Measurements from ENCODE around the gene ATOSB. TPM values are rescaled to one million over a fixed set of nuclear protein-coding genes. Genes with fewer than 3 reads are reported as not detected.

Gene ATOSB
- total RNA-seq, 1 donor from 2014 or later, result 4.7 TPM

DNA sequence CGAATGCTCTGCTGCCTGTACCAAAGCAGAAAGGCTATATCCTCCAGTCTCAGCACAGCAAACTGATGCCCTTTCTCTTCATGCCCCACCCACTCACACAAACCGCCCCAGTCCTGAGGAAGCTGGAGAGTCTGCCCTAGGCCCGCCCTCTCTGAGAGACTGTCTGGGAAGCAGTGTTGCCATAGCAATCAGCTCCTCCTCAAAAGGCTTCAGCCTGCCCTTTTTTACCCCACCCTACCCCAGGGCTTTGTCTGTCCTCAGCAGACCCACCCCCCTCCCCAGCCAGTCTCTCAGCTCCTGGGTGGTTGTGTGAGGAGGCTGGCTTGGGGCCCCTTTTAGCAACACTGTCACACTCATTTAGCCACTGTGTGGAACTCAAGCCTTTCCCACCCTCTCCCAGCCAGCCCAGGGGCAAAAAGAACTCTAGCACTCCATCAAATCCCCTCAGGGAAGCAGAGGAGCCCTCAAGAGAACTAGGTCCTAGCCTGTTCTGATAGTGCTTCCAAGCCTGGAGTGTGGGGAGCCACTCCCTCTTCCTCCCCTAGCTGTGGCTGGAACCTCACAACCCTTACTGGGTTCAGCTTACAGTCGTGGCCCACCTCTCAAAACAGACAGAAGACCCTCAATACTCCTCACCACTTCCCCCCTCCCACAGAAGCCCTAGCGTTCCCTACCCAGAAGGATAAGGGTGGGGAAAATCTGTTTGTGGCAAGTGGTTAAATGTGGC, 1.4 kb downstream of the ATOSB start:
- H3K9me3 ChIP-seq (ENCODE audit: control insufficient read depth in 3 of 3, low read length in 3 of 3), result no peaks in the 10 kb centered on the region
- peak overlapping the region; percentile 89 to 96 (median 95) for H3K4me3 ChIP-seq (ENCODE audit: low read length in 3 of 3)
- H3K27me3 ChIP-seq (ENCODE audit: control insufficient read depth in 3 of 3, insufficient read depth in 3 of 3, low read length in 3 of 3), result no peaks in the 10 kb centered on the region
- H3K4me1 ChIP-seq (ENCODE audit: control insufficient read depth in 3 of 3, insufficient read depth in 3 of 3, low read length in 3 of 3), result peaks cover 44 to 65% (median 52%) of the 10 kb centered on the region in 3 donors
- H3K9ac ChIP-seq (ENCODE audit: low read depth in 1 of 3, low read length in 3 of 3), result peak overlapping the region; percentile 76 to 85 (median 84)
- H3K36me3 ChIP-seq (ENCODE audit: control insufficient read depth in 3 of 3, insufficient read depth in 3 of 3, low read length in 3 of 3), result peaks cover 0 to 2% (median 0%) of the 10 kb centered on the region in 3 donors
- peak overlapping the region; percentile 86 for H3K27ac ChIP-seq (ENCODE audit: low read depth, low read length)

GRCh38 chr9:35112257-35113020, 3.2 kb downstream of the ATOSB start:
- peak overlapping the region; percentile 78 for H3K27ac ChIP-seq (ENCODE audit: low read depth, low read length)
- peaks cover 44 to 65% (median 52%) of the 10 kb centered on the region in 3 donors for H3K4me1 ChIP-seq (ENCODE audit: control insufficient read depth in 3 of 3, insufficient read depth in 3 of 3, low read length in 3 of 3)
- no peak overlapping the region for H3K4me3 ChIP-seq (ENCODE audit: low read length in 3 of 3)
- peaks cover 4 to 10% (median 6%) of the 10 kb centered on the region in 3 donors for H3K36me3 ChIP-seq (ENCODE audit: control insufficient read depth in 3 of 3, insufficient read depth in 3 of 3, low read length in 3 of 3)
- H3K9me3 ChIP-seq (ENCODE audit: control insufficient read depth in 3 of 3, low read length in 3 of 3), result no peaks in the 10 kb centered on the region
- H3K27me3 ChIP-seq (ENCODE audit: control insufficient read depth in 3 of 3, insufficient read depth in 3 of 3, low read length in 3 of 3), result no peaks in the 10 kb centered on the region
- peak overlapping the region; percentile 19 to 65 (median 24) for H3K9ac ChIP-seq (ENCODE audit: low read depth in 1 of 3, low read length in 3 of 3)

GRCh38 chr9:35111001-35111933, 4.4 kb downstream of the ATOSB start:
- H3K4me1 ChIP-seq (ENCODE audit: control insufficient read depth in 3 of 3, insufficient read depth in 3 of 3, low read length in 3 of 3), result peaks cover 38 to 56% (median 47%) of the 10 kb centered on the region in 3 donors
- peak overlapping the region; percentile 88 to 96 (median 94) for H3K9ac ChIP-seq (ENCODE audit: low read depth in 1 of 3, low read length in 3 of 3)

GRCh38 chr9:35110327-35110761, 5.3 kb downstream of the ATOSB start:
- Histone ChIP-seq H3K9ac (ENCODE audit: low read depth in 1 of 3, low read length in 3 of 3) (peak overlapping the region; percentile 88 to 96 (median 94)), H3K9me3 (ENCODE audit: control insufficient read depth in 3 of 3, low read length in 3 of 3) (no peaks in the 10 kb centered on the region), H3K27ac (ENCODE audit: low read depth, low read length) (peak overlapping the region; percentile 98), H3K36me3 (ENCODE audit: control insufficient read depth in 3 of 3, insufficient read depth in 3 of 3, low read length in 3 of 3) (peaks cover 23 to 25% (median 23%) of the 10 kb centered on the region in 3 donors), H3K4me3 (ENCODE audit: low read length in 3 of 3) (peak overlapping the region; percentile 85 to 87 (median 85)), H3K27me3 (ENCODE audit: control insufficient read depth in 3 of 3, insufficient read depth in 3 of 3, low read length in 3 of 3) (no peaks in the 10 kb centered on the region), H3K4me1 (ENCODE audit: control insufficient read depth in 3 of 3, insufficient read depth in 3 of 3, low read length in 3 of 3) (peaks cover 35 to 49% (median 42%) of the 10 kb centered on the region in 3 donors)

More at GRCh38 chr9:35111001-35111933, 4.4 kb downstream of the ATOSB start:
- H3K4me3 ChIP-seq (ENCODE audit: low read length in 3 of 3), result peak overlapping the region; percentile 85 to 87 (median 85)
- H3K27me3 ChIP-seq (ENCODE audit: control insufficient read depth in 3 of 3, insufficient read depth in 3 of 3, low read length in 3 of 3), result no peaks in the 10 kb centered on the region
- H3K36me3 ChIP-seq (ENCODE audit: control insufficient read depth in 3 of 3, insufficient read depth in 3 of 3, low read length in 3 of 3), result peaks cover 14 to 16% (median 15%) of the 10 kb centered on the region in 3 donors
- peak overlapping the region; percentile 98 for H3K27ac ChIP-seq (ENCODE audit: low read depth, low read length)
- no peaks in the 10 kb centered on the region for H3K9me3 ChIP-seq (ENCODE audit: control insufficient read depth in 3 of 3, low read length in 3 of 3)

DNA sequence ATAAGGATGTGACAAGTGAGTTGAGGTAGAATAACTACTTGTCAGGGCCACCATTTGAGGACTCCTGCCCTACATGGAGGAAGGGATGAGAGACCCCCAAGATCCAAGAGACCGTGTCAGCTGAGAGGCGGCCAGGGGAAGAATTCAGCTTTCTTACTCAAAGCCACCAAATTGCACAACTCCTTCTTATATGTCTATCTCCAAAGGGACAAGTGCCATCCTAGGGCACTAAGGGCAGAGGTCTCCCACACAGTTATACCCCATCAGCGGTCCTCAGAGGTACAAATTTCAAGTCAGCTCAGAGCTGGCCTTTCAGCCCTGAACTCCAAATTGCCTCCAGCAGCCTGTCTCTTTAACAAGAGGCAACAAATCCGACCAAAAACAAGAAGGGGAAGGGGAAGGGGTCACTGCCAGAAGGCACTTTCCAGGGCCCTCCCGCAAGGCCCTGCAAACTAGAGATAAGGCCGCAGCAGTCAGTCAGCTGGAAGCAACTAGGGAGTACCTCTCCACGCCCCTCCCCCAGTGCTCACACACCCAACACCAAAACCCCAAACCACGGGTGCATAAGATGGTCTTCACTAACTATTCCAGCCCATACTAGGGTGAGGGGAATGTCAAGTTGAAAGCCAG, 6.6 kb downstream of the ATOSB start:
- H3K36me3 ChIP-seq (ENCODE audit: control insufficient read depth in 3 of 3, insufficient read depth in 3 of 3, low read length in 3 of 3), result peaks cover 35% of the 10 kb centered on the region in 3 donors
- H3K9me3 ChIP-seq (ENCODE audit: control insufficient read depth in 3 of 3, low read length in 3 of 3), result no peaks in the 10 kb centered on the region
- peak overlapping the region in 1 of 3 donors; percentile 25 for H3K9ac ChIP-seq (ENCODE audit: low read depth in 1 of 3, low read length in 3 of 3)
- peaks cover 27 to 36% (median 31%) of the 10 kb centered on the region in 3 donors for H3K4me1 ChIP-seq (ENCODE audit: control insufficient read depth in 3 of 3, insufficient read depth in 3 of 3, low read length in 3 of 3)
- no peaks in the 10 kb centered on the region for H3K27me3 ChIP-seq (ENCODE audit: control insufficient read depth in 3 of 3, insufficient read depth in 3 of 3, low read length in 3 of 3)
- no peak overlapping the region for H3K4me3 ChIP-seq (ENCODE audit: low read length in 3 of 3)
- H3K27ac ChIP-seq (ENCODE audit: low read depth, low read length), result no peak overlapping the region

GRCh38 chr9:35108461-35108860, 7.2 kb downstream of the ATOSB start:
- Histone ChIP-seq H3K27ac (ENCODE audit: low read depth, low read length) (no peak overlapping the region), H3K4me1 (ENCODE audit: control insufficient read depth in 3 of 3, insufficient read depth in 3 of 3, low read length in 3 of 3) (peaks cover 28 to 39% (median 30%) of the 10 kb centered on the region in 3 donors), H3K9ac (ENCODE audit: low read depth in 1 of 3, low read length in 3 of 3) (peak overlapping the region in 1 of 3 donors; percentile 25), H3K36me3 (ENCODE audit: control insufficient read depth in 3 of 3, insufficient read depth in 3 of 3, low read length in 3 of 3) (peaks cover 35% of the 10 kb centered on the region in 3 donors), H3K27me3 (ENCODE audit: control insufficient read depth in 3 of 3, insufficient read depth in 3 of 3, low read length in 3 of 3) (no peaks in the 10 kb centered on the region), H3K9me3 (ENCODE audit: control insufficient read depth in 3 of 3, low read length in 3 of 3) (no peaks in the 10 kb centered on the region), H3K4me3 (ENCODE audit: low read length in 3 of 3) (no peak overlapping the region)

GRCh38 chr9:35107297-35108290, 8.1 kb downstream of the ATOSB start:
- Histone ChIP-seq H3K4me3 (ENCODE audit: low read length in 3 of 3) (no peak overlapping the region), H3K9ac (ENCODE audit: low read depth in 1 of 3, low read length in 3 of 3) (no peak overlapping the region), H3K27ac (ENCODE audit: low read depth, low read length) (no peak overlapping the region), H3K9me3 (ENCODE audit: control insufficient read depth in 3 of 3, low read length in 3 of 3) (no peaks in the 10 kb centered on the region), H3K36me3 (ENCODE audit: control insufficient read depth in 3 of 3, insufficient read depth in 3 of 3, low read length in 3 of 3) (peaks cover 35% of the 10 kb centered on the region in 3 donors), H3K4me1 (ENCODE audit: control insufficient read depth in 3 of 3, insufficient read depth in 3 of 3, low read length in 3 of 3) (peaks cover 32 to 37% (median 32%) of the 10 kb centered on the region in 3 donors), H3K27me3 (ENCODE audit: control insufficient read depth in 3 of 3, insufficient read depth in 3 of 3, low read length in 3 of 3) (no peaks in the 10 kb centered on the region)

GRCh38 chr9:35106343-35106730, 9.3 kb downstream of the ATOSB start:
- Histone ChIP-seq H3K9me3 (ENCODE audit: control insufficient read depth in 3 of 3, low read length in 3 of 3) (no peaks in the 10 kb centered on the region), H3K36me3 (ENCODE audit: control insufficient read depth in 3 of 3, insufficient read depth in 3 of 3, low read length in 3 of 3) (peaks cover 38 to 41% (median 39%) of the 10 kb centered on the region in 3 donors), H3K27ac (ENCODE audit: low read depth, low read length) (no peak overlapping the region), H3K9ac (ENCODE audit: low read depth in 1 of 3, low read length in 3 of 3) (no peak overlapping the region), H3K4me1 (ENCODE audit: control insufficient read depth in 3 of 3, insufficient read depth in 3 of 3, low read length in 3 of 3) (peaks cover 35 to 39% (median 35%) of the 10 kb centered on the region in 3 donors), H3K4me3 (ENCODE audit: low read length in 3 of 3) (no peak overlapping the region), H3K27me3 (ENCODE audit: control insufficient read depth in 3 of 3, insufficient read depth in 3 of 3, low read length in 3 of 3) (no peaks in the 10 kb centered on the region)

Measured in skeletal muscle tissue (tissue), 4 donors.